ENCODE measurements around the gene SLC16A11.
"Not testable (repeated sequence)": the region's sequence is repeated elsewhere in the genome, so short reads cannot be mapped to it uniquely, and the experiment has no call there.

Gene SLC16A11

GRCh38 chr17:7058831-7059447 lies 15.0 kb upstream of the SLC16A11 start:
- DNase-seq = no peak

DNA sequence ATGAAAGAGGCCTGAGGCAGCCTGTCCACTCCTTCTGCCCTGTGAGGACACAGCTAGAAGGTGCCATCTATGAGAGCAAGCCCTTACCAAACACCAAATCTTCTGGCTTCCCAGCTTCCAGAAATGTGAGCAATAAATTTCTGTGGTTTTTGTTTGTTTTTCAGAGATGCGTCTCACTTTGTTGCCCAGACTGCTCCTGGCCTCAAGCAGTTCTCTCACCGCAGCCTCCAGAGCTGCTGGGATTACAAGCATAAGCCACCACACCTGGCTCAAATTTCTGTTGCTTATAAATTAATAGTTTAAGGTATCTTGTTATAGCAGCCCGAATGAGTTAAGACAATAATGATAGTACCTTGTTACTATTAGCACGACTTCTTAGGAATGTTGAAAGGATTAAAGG lies 12.5 kb upstream of the SLC16A11 start:
- DNase-seq = no peak

- not testable (repeated sequence) for DNase-seq
Observed at GRCh38 chr17:7050583-7050982, 6.7 kb upstream of the SLC16A11 start.

GRCh38 chr17:7048968-7049367 lies 5.1 kb upstream of the SLC16A11 start:
- DNase-seq = no peak

GRCh38 chr17:7047566-7047965 lies 3.7 kb upstream of the SLC16A11 start:
- no peak for DNase-seq

DNA sequence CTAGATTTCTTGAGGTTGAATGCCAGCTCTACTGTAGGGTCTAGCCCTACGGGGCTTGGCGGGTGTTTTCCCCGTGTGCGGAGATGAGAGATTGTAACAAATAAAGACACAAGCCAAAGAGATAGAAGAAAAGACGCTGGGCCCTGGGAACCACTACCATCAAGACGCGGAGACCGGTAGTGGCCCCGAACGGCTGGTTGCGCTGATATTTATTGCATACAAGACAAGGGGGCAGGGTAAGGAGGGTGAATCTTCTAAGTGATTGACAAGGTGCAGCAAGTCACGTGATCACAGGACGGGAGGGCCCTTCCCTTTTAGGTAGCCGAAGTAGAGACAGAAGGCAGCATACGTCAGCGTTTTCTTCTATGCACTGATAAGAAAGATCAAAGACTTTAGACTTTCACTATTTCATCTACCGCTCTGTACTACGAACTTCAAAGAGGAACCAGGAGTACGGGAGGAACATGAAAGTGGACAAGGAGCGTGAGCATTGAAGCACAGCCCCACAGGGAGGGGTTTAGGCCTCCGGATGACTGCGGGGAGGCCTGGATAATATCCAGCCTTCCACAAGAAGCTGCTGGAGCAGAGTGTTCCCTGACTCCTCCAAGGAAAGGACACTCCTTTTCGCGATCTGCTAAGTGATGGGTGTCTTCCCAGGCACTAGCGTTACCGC lies 3.0 kb upstream of the SLC16A11 start:
- DNase-seq = not testable (repeated sequence)

- DNase-seq = no peak
Observed at GRCh38 chr17:7046127-7046724, 2.3 kb upstream of the SLC16A11 start.

- DNase-seq = peak; percentile 51
Observed at GRCh38 chr17:7045492-7046126, 1.7 kb upstream of the SLC16A11 start.

- DNase-seq = no peak
Observed at GRCh38 chr17:7043182-7043496, 753 bp downstream of the SLC16A11 start.

- no peak for DNase-seq
Observed at GRCh38 chr17:7042501-7043181, 1.3 kb downstream of the SLC16A11 start.

DNA sequence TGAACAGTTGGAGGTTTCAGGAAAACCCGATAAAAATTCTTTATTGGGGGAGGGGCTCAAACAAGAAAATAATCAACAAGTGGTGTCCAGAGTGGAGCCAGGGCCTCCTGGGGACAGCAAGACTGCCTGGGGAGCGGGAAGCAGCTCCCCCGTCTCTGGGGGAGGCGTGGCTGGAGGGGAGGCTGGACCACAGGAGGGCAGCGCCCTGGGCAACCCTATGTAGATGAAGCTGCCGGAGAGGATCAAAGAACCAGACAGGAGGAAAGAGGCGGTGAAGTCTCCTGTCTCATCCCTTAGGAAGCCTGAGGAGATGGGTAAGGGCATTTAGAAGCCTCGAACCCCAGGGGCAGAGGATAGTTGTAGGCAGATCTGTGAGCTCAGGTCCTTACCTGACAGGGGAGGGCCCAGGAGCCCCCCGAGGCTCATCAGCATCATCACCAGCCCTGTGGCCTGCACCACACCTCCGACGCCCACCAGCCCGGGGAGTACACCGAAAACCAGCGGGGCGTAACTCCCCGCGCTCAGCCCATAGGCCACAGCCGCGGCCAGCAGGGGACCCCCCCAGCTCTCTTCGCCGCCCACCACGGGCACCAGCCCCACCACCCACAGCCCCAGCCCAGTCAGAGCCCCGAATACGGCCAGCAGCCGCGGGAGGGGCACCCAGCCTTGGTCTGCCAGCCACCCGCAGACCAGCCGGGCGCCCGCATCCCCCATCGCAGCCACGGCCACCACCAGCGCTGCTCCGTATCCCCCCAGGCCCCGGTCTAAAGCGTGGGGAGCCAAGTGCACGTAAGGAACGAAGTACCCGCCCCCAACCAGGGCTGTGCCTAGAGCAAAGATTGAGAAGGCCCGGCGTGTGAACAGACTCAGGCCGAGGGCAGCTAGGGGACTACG lies 2.0 kb downstream of the SLC16A11 start:
- no peak for DNase-seq

- no peak for DNase-seq
Observed at GRCh38 chr17:7039832-7040231, 4.1 kb downstream of the SLC16A11 start.

GRCh38 chr17:7038025-7038862 lies 5.6 kb downstream of the SLC16A11 start:
- no peak for DNase-seq

GRCh38 chr17:7035591-7036368 lies 8.1 kb downstream of the SLC16A11 start, which contains the start of gene SLC16A13:
Gene SLC16A13 (plus strand): TSS chr17:7036015. CDS start chr17:7036383, 368 bp downstream.
- peak; percentile 97 for DNase-seq

DNA sequence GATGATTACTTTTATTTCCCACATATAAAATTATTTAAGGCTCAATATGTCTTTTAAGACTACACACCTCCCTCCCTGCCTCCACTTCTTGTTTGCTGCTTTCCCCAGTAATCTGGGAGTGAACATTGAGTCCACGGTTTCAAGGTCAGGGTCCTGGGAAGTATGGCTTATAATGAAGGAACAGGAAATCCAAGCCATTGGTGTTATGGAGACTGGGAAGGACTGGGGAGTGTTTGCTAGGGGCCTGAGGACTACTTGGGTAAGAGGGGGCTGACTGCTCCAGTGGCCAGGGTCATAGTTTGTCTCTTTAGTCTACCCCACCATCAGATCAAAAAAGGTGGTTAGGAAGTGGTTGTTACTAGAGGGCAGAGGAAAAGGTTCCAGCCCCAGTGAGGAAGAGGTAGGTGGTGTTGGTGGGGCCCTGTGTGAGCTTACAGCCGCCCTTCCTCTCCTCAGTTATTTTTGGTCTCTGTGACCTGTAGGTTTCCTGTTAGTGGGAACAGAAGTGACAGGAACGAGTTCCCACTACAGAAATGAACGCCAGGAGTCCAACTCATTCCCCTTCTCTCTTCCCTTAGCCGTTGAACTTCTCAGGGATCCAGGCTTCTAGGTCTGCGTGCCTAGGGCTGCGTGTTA lies 8.8 kb downstream of the SLC16A11 start:
- no peak for DNase-seq

GRCh38 chr17:7029659-7030058 lies 14.2 kb downstream of the SLC16A11 start:
- no peak for DNase-seq

DNA sequence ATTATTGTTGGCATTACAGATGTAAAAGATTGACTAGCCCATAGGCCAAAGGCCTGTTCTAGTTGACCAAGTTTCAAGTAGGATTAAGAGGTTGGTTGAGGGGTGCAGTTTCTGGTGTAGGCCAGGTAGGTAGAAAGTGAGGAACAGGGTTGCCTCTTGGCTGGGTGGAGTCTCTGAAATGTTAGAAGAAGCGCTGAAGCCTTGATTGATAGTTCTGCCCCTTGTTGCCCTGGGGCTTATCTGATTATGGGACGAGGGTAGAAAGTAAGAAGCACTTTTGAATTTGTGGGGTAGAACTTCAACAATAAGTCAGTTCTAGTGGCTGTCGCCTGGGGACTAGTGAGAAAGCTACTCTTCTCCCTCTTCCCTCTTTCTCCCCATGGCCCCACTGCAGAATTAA lies 14.8 kb downstream of the SLC16A11 start:
- no peak for DNase-seq

DNA sequence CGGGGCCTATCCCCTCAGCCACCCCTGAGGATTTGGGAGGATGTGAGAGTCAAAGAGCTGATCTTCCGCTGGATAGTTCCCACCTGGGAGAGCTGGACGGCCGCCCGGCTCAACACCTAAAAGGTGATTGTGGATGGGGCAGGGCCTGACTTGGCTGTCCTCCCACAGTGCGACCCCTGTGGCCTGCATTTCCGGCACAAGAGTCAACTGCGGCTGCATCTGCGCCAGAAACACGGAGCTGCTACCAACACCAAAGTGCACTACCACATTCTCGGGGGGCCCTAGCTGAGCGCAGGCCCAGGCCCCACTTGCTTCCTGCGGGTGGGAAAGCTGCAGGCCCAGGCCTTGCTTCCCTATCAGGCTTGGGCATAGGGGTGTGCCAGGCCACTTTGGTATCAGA lies 16.6 kb downstream of the SLC16A11 start:
- DNase-seq = no peak

GRCh38 chr17:7026471-7027115 lies 17.3 kb downstream of the SLC16A11 start:
- DNase-seq = no peak

GRCh38 chr17:7025245-7025644 lies 18.6 kb downstream of the SLC16A11 start:
- no peak for DNase-seq
